ENCODE data around the gene CDH12.
"Not testable (repeated sequence)": the region's sequence is repeated elsewhere in the genome, so short reads cannot be mapped to it uniquely, and the experiment has no call there.

DNA sequence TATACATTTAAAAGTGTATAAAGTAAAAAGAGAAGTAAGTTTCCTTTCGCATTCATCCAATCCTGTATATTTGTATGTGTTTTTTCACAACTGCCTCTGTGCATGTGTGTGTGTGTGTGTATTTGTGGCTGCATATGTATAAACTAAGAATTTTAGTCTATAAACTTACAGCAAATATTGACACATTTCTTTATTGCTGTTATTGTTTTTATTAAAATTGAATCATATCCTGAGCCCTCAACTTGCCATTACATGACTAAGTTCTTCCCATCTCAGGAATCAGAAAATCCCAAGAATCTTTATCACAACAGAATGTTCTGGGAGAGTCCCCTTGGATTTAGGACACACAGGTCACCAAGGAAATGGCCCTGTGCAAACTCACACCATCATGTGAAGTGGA, 712.7 kb downstream of the CDH12 start:
- not testable (repeated sequence) for TF ChIP-seq CTCF (IDR thresholded peaks at IDR 0.05 in 2 of 3, conservative IDR thresholded peaks at IDR 0.05 in 1 of 3; ENCODE audit: borderline replicate concordance in 1 of 3, insufficient read depth in 1 of 3, low read depth in 2 of 3, low read length in 2 of 3); POLR2A (IDR thresholded peaks at IDR 0.05; ENCODE audit: borderline replicate concordance, extremely low read depth, insufficient read depth, insufficient read length); YY1 (IDR thresholded peaks at IDR 0.05; ENCODE audit: extremely low read depth, insufficient replicate concordance, low read depth, low read length); POLR2AphosphoS5 (IDR thresholded peaks at IDR 0.05; ENCODE audit: low read depth, low read length); ZBTB33 (IDR thresholded peaks at IDR 0.05; ENCODE audit: extremely low read depth, insufficient replicate concordance, low read length); EZH2 (IDR thresholded peaks at IDR 0.05); TCF7L2 (IDR thresholded peaks at IDR 0.05; ENCODE audit: borderline replicate concordance, extremely low read depth, insufficient read depth, insufficient read length); JUND (IDR thresholded peaks at IDR 0.05); EZH2phosphoT487 (IDR thresholded peaks at IDR 0.05; ENCODE audit: borderline replicate concordance); RAD21 (IDR thresholded peaks at IDR 0.05; ENCODE audit: low read depth)
- TF ChIP-seq, protein P1, sequence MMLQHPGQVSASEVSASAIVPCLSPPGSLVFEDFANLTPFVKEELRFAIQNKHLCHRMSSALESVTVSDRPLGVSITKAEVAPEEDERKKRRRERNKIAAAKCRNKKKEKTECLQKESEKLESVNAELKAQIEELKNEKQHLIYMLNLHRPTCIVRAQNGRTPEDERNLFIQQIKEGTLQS (IDR thresholded peaks at IDR 0.05), result not testable (repeated sequence)
- TF ChIP-seq, protein P2, sequence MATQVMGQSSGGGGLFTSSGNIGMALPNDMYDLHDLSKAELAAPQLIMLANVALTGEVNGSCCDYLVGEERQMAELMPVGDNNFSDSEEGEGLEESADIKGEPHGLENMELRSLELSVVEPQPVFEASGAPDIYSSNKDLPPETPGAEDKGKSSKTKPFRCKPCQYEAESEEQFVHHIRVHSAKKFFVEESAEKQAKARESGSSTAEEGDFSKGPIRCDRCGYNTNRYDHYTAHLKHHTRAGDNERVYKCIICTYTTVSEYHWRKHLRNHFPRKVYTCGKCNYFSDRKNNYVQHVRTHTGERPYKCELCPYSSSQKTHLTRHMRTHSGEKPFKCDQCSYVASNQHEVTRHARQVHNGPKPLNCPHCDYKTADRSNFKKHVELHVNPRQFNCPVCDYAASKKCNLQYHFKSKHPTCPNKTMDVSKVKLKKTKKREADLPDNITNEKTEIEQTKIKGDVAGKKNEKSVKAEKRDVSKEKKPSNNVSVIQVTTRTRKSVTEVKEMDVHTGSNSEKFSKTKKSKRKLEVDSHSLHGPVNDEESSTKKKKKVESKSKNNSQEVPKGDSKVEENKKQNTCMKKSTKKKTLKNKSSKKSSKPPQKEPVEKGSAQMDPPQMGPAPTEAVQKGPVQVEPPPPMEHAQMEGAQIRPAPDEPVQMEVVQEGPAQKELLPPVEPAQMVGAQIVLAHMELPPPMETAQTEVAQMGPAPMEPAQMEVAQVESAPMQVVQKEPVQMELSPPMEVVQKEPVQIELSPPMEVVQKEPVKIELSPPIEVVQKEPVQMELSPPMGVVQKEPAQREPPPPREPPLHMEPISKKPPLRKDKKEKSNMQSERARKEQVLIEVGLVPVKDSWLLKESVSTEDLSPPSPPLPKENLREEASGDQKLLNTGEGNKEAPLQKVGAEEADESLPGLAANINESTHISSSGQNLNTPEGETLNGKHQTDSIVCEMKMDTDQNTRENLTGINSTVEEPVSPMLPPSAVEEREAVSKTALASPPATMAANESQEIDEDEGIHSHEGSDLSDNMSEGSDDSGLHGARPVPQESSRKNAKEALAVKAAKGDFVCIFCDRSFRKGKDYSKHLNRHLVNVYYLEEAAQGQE (IDR thresholded peaks at IDR 0.05; ENCODE audit: low read depth), result not testable (repeated sequence)
